HG02885 (cell line): ENCODE measurements around the gene NUDT3.
"Not testable (repeated sequence)": the region's sequence is repeated elsewhere in the genome, so short reads cannot be mapped to it uniquely, and the experiment has no call there.

Experiments used
- ATAC-seq: cut with Tn5 transposase; IDR thresholded peaks from one replicate; pipeline ENCODE4 v1.9.1; 2021; ENCODE audit warnings: mild to moderate bottlenecking; ENCODE audit not compliant: unreplicated experiment, poor library complexity

NUDT3 gene

DNA sequence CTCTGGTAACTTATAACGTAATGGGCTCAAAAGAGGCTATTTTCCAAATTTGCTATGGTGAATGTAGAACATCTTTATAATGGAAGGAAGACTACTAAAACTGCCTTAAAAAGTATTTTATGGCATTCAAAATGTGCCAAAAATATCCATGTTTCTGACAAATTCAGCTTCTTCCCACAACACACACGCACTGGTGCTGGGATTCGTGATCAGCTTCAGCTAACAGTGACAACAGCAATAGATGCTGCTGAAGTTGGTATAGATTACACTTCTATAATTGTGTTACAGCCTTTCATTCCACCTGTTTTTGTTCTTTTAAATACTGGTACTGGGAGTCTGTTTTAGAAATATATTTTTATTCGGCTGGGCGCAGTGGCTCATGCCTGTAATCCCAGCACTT, 19.0 kb downstream of the NUDT3 start:
- ATAC-seq, result no peak

DNA sequence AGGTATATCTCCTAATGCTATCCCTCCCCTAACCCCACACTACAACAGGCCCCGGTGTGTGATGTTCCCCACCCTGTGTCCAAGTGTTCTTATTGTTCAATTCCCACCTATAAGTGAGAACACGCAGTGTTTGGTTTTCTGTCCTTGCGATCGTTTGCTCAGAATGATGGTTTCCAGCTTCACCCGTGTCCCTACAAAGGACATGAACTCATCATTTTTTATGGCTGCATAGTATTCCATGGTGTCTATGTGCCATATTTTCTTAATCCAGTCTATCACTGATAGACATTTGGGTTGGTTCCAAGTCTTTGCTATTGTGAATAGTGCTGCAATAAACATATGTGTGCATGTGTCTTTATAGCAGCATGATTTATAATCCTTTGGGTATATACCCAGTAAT, 20.6 kb downstream of the NUDT3 start:
- ATAC-seq, result not testable (repeated sequence)

DNA sequence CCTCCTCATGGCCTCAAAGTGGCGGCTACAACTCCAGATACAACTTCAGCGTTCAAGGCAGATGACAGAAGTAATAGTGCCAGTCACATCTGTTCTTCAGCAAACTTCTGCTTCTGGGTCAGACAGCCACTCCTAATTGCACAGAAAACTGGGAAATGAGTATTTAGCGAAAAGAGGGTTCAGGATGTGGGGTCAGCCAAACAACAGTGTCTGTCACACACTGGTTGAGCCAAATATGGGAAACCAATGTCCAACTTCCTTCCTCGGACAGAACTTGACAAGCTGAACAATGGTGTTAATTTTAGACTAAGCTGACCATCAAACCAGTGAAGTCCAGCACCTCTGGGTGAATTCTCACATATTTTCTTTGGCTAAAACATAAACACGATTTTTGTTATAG, 22.1 kb downstream of the NUDT3 start:
- no peak for ATAC-seq

DNA sequence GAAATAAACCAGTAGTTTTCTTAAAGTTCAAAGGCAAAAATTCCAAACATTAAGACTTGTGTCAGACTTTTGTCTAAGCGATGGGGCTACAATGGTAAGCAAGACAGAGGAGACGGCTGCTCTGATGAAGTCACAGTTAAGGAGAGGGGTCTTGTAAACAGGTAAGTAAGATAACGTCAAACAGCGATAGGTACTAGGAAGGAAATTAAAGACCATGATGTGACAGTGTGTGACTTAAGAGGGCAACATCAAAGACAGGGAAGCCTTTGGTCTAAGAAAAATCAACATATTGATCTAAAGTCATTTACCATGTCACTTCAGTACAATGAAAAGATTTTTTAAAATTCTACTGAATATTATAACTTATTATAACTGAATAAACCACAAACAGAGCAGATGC, 23.1 kb downstream of the NUDT3 start:
- ATAC-seq, result no peak

DNA sequence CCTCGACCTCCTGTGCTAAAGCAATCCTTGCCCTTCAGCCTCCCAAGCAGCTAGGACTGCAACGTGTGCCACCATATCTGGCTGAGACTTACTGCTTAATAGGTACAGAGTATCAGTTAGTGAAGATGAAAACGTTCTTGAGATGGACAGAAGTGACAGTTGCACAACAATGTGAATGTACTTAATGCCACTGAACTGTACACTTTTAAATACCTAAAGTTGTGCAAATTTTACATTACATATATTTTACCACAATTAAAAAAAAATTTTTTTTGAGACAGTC, 25.9 kb downstream of the NUDT3 start:
- no peak for ATAC-seq

DNA sequence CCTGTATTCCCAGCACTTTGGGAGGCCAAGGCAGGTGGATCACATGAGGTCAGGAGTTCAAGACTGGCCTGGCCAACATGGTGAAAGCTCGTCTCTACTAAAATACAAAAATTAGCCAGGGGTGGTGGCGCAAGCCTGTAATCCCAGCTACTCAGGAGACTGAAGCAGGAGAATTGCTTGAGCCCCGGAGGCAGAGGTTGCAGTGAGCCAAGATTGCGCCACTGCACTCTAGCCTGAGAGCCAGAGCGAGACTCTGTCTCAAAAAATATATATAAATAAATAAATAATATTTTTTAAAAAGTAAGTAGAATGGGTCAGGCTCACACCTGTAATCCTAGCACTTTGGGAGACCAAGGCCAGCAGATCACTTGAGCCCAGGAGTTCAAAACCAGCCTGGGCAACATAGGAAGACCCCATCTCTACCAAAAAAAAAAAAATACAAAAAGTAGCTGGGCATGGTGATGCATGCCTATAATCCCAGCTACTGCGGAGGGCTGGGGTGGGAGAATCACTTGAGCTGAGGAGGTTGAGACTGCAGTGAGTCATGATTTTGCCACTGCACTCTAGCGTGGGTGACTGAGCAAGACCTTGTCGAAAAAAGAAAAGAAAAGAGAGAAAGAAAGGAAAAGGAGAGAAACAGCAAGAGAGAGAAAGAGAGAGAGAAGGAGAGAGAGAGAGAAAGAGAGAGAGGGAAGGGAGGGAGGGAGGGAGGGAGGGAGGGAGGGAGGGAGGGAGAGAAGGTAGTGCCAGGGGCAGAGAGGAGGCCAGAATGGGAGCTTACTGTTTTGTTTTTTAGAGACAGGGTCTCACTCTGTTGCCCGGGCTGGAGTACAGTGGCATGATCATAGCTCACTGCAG, 26.5 kb downstream of the NUDT3 start:
- not testable (repeated sequence) for ATAC-seq

DNA sequence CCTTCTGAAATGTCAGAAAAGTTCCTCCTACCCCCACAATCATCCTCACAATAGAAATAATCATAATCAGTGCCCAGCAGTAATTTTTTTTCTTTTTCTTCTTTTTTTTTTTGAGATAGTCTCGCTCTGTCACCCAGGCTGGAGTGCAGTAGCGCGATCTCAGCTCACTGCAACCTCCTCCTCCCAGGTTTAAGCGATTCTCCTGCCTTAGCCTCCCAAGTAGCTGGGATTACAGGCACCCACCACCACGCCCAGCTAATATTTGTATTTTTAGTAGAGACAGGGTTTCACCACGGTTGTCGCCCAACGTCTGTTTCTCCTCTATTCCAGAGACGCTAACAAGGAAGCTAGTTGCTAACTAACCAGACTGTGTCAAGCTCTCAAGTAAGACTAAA, 28.8 kb downstream of the NUDT3 start:
- ATAC-seq, result not testable (repeated sequence)

DNA sequence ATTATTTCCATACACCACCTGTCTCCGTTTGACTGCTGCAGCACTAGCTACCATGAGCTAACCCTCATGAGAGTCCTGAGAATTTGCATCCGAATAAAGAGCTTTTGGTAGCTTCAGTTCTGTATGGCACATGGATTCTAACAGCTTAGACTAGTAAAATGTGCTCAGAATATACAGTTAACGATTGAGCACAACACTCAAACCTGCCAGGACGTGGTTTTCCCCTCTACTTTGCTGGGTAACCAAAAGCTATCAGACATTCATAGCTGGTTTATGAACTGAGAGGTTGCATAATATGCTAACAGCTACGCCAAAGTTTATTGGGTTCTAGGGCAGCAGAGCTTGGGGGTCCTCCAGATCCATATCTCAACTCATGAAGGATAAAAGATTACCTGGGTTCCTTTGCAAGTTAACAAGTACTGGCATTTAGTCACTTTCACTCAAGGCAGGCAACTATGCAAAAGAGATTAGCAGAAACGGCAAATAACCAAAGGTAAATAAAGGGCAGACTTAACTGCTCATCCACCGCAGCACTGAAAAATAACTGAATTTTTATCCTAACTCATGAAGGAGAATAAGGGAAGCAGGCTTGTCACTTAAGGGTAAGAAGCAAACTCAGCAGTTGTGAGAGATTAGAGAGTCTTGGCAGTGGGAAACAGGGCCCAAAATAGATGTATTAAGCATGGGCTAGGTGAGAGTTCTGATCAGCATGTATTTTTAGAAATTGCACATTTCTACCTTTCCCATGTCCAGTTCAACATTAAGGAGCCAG, 29.4 kb downstream of the NUDT3 start:
- ATAC-seq, result no peak

DNA sequence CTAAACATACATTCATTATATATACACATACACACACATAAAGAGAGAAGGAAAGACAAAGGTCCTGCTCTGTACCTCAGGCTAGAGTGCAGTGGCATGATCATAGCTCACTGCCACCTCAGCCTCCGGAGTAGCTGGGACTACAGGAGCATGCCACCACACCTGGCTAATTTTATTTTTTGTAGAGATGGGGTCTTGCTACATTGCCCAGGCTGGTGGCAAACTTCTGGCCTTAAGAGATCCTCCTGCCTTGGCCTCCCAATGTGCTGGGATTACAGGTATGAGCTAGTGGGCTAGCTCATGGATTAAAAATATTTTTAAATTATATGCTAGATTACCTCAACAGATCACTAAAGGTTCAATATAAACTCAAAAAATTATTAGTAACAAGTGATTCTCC, 30.3 kb downstream of the NUDT3 start:
- ATAC-seq, result no peak

DNA sequence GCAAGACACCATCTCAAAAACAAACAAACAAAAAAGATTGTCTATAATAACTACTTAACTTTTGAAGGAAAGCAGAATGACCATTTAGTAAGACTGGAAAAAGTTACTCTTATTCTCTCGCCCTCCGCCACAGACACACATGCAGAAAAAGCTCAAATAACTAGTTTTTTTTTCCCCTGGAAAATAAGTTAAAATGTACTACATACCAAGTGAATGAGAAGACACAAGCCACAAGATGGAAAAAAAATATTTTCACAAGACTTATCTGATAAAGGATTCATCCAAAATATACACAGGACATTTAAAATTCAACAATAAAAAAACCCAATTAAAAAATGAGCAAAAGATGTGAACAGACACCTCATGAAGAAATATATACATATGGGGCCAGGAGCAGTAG, 31.9 kb downstream of the NUDT3 start:
- ATAC-seq, result no peak

DNA sequence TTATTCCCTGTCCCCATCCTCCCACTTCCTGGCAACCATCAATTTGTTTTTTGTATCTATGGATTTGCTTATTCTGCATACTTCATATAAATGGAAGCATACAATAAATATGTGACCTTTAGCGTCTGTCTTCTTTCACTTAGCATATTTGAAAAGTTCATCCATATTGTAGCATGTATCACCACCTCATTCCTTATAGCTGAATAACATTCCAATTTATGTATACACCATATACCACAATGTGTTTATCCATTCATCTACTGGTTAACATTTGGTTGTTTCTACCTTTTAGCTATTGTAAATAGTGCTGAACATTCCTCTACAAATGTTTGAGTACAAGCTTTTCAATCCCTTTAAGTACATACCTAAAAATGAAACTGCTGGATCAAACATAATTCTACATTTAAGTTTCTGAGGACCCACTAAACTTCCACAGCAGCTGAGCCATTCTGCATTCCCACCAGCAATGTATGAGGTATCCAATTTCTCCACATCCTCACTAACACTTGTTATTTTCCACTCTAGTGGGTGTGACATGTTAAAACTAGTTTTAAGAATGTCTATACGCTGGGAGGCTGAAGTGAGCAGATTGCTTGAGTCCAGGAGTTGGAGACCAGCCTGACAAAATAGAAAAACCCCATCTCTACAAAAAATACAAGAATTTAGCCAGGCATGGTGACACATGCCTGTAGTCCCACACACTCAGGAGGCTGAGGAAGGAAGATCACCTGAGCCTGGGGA, 32.9 kb downstream of the NUDT3 start:
- ATAC-seq, result no peak

DNA sequence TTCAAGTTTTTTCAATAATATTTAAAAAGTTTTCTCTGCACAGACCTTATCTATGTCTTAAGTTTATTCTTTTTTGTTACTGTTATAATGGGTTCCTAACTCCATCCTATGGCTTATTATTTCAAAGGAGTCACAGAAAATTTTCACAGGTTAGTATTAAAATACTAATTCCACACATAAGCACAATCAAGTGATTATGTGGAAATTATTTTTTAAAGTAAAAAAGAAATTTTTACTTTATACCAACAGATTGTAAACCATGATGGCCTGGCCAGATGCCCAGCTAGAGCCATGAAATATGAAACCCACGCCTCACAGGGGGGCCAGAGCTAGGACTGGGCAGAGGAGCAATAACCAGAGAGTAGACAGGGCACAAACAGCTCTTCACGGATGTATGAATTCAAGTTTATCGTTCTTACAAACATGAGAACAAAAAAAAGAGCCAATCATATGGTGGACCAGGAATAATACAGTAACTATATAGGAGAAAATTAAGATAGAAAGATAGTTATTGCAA, 34.0 kb downstream of the NUDT3 start:
- no peak for ATAC-seq

DNA sequence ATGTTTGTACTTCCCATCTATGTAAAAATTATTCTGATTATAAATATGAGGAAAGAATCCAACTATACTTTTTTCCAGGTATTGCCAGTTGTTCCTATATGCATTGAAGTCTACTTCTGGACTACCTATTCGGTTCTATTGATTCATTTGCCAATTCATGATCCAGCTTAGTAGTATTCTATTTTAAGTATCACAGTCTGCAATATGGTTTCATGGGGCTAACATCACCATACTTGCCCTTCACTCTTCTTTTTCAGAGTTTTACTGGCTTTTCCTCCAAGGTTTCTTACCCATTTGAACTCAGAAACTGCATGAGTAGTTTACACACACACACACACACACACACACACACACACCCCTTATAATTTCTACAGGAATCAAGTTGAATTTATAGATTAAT, 34.5 kb downstream of the NUDT3 start:
- ATAC-seq, result no peak

DNA sequence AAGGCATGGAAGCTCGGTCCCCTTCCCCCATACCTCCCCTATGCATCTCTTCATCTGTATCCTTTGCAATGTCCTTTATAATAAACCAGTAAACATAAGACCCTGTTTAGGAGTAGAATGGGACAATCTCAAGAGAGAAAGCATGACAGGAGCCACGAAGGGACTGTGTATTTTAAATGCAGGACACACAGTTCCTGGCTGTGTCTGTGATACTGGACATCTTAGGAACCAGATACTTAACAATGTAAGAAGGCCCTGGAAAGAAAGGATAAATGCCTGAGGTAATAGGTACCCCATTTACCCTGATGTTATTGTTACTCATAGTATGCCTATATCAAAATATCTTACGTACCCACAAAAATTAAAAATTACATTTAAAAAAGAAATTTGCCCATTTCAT, 36.6 kb downstream of the NUDT3 start:
- ATAC-seq, result no peak

DNA sequence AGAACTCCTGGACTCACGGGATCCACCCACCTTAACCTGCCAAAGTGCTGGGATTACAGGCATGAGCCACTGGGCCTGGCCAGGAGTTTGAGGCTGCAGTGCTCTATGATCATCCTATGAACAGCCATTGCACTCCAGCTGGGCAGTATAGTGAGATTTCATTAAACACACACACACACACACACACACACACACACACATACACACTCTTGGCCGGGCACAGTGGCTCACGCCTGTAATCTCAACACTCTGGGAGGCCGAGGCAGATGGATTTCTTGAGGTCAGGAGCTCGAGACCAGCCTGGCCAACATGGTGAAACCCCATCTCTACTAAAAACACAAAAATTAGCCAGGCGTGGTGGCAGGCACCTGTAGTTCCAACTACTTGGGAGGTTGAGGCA, 38.2 kb downstream of the NUDT3 start:
- ATAC-seq, result not testable (repeated sequence)

DNA sequence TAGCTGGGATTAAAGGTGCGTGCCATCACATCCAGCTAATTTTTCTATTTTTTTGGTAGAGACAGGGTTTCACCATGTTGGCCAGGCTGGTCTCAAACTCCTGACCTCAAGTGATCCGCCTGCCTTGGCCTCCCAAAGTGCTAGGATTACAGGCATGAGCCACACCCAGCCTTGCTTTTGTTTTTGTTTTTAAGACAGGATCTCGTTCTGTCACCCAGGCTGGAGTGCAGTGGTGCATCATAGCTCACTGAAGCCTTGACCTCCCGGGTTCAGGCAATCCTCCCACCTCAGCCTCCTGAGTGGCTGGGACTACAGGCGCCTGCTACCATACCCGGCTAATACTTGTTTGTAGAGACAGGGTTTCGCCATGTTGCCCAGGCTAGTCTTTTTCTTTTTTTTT, 38.9 kb downstream of the NUDT3 start:
- ATAC-seq, result not testable (repeated sequence)

DNA sequence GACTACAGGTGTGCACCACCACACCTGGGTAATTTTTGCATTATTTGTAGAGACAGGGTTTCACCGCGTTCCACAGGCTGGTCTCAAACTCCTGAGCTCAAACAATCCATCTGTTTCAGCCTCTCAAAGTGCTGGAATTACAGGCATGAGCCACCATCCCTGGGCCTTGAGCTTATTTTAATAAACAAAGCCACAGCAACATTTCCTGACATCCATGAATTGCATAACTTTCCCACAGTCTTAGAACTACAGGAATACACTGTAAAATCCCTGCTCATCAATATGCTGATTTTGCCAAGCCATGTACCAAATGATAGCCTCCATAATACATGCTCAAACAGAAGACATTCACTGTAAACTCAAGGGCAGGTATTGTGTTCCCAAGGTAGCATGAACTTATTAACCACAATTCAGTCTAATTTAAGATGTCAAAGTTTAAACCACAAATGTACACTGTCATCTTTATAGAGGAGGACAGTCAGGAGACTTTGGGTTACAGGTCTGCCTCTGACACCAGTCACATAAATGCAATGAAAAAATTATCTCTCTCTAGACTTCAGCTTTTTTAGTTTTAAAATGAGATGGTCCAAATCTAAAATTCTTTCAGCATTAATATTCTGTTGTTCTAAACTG, 40.0 kb downstream of the NUDT3 start:
- no peak for ATAC-seq

DNA sequence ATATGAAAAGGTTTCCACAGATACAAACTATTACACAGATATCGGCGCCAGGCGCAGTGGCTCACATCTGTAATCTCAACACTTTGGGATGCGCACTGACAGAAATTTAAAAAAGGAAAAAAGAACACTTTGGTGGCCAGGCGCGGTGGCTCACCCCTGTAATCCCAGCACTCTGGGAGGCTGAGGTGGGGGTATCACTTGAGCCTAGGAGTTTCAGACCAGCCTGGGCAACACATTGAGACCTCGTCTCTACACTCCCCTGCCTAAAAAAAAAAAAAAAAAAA, 41.6 kb downstream of the NUDT3 start:
- ATAC-seq, result no peak

DNA sequence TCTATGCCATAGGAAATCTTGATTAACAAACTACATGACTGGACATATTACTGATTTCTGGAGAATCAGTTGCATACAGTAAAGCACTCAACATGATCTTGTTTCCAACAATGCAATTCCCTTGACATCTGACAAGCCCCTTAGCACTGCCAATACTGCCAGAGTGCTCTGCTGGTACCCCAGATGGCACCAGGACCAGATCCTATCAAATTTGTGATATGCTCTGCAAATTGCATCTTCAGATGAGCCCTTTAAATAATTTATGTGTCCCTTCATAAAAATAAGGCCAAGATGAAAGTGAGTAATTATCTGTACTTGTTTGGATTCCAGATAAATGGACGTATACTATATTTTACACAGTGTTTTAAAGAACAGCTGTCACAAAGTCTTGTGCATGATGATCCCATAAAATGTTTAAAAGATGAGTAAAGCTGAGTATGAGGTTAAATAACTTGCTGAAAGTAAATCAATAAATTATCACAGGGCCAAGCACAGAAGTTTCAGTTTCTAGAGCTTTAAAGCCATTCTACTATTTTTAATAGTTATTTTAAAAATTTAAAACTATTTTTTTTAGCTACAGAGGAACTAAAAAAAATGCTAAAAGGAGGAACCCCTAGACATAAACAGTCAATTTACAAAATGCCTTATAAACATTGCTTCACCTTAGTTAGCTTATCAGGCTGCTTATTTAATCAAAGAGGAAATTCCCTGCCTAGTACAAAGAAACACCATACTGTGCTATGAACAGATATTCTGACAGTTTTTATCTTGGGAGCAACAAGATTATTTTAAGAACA, 42.1 kb downstream of the NUDT3 start:
- no peak for ATAC-seq

DNA sequence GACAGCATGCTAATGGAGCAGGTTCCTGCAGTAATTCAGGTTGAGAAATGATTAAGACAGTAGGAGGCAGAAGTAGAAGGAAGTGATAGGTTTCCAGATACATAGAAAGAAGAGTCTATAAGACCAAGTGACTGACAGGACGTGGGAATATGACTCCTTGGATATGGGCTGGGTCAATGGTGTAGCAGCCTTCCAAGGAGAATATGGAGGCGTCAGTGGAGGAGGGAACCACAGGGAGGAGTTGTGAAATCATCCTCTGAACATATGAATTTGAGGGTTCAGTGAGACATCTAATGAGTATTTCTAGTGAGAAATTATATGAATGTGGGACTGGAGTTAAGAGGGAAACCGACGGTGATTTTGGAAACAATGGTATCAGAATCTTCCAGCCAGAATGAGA, 43.3 kb downstream of the NUDT3 start:
- no peak for ATAC-seq
